Type B pancreatic cell (in vitro differentiated cells): ENCODE data around the gene LYRM4. TPM values are rescaled to one million over a fixed set of nuclear protein-coding genes. Genes with fewer than 3 reads are reported as not detected.

Experiments
- DNase-seq: peaks from one replicate; pipeline ENCODE4 v3.0.0; 2021; ENCODE audit warnings: mixed read lengths; ENCODE audit not compliant: unreplicated experiment; ENCODE audit errors: extremely low spot score
- H3K27ac Mint-ChIP-seq: 2 replicates; pipeline ENCODE4 v1.8.0; 2021; ENCODE audit warnings: mild to moderate bottlenecking, mixed read lengths
- H3K27me3 Mint-ChIP-seq: 2 replicates; pipeline ENCODE4 v1.8.0; 2021; ENCODE audit warnings: mixed read lengths
- H3K36me3 Mint-ChIP-seq: 2 replicates; pipeline ENCODE4 v1.8.0; 2021; ENCODE audit warnings: mixed read lengths
- H3K4me1 Mint-ChIP-seq: one replicate; pipeline ENCODE4 v1.8.0; 2021; ENCODE audit warnings: mixed read lengths; ENCODE audit not compliant: unreplicated experiment
- H3K4me3 Mint-ChIP-seq: 2 replicates; pipeline ENCODE4 v1.8.0; 2021; ENCODE audit warnings: mild to moderate bottlenecking, mixed read lengths
- H3K9me3 Mint-ChIP-seq: 2 replicates; pipeline ENCODE4 v1.8.0; 2021; ENCODE audit warnings: mixed read lengths
- CTCF ChIP-seq: fragments of 200-600 bp; sonication (generic); conservative IDR thresholded peaks from 2 replicates; pipeline ENCODE4 v1.5.0; 2021; ENCODE audit warnings: antibody characterized with exemption, mild to moderate bottlenecking
- total RNA-seq: library from RNA; stranded (reverse); gene quantifications from 2 replicates; pipeline ENCODE4 v1.2.1, GENCODE V29; 2021; ENCODE audit warnings: low replicate concordance

The LYRM4 gene
- total RNA-seq, 1 donor from 2014 or later, result 39.5 TPM

DNA sequence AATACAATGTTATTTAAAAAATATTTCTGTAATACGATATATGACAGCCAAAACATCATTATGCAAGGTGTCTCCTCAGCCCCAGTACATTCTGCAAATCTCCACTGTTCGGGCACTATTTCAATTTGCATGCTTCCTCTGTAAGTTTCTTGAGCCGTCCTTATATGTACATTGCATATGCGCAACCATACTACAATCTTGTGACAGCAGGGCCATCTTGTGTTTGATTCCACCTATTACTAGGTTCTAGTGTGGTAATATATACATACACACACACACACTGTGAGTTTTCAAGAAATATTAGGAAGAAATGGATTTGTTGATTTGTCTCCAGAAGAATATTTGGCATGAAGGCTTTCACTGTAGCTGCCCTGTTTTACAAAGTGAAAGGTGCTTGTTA, 9.8 kb downstream of the LYRM4 start:
- DNase-seq, result no peak
- peaks cover 17% of the 10 kb centered on the region for H3K36me3 Mint-ChIP-seq
- H3K27ac Mint-ChIP-seq, result no peak overlapping the region
- no peak overlapping the region for H3K4me3 Mint-ChIP-seq
- peaks cover 20% of the 10 kb centered on the region for H3K4me1 Mint-ChIP-seq
- no peaks in the 10 kb centered on the region for H3K27me3 Mint-ChIP-seq
- H3K9me3 Mint-ChIP-seq, result no peaks in the 10 kb centered on the region
- TF ChIP-seq CTCF, result no peak

DNA sequence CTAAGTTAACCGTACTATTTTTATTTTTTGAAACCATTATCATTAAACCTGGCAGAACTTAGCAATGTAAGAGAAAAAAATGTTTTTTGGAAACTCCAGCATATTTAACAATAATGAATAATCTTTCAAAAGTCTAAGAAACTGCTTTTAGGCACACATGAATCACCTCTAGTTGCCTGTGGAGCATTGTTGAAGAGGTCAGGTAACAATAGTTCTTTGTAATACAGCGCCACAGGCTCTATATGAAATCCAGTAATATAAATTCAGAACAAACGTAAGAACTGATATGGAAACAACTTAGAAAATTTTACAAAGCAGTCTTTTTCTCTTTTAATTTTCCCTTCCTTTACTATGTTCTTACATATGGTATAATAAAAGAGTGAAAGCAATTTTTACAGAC, 10.3 kb downstream of the LYRM4 start:
- no peak overlapping the region for H3K27ac Mint-ChIP-seq
- H3K4me1 Mint-ChIP-seq, result peaks cover 21% of the 10 kb centered on the region
- peaks cover 17% of the 10 kb centered on the region for H3K36me3 Mint-ChIP-seq
- DNase-seq, result no peak
- no peaks in the 10 kb centered on the region for H3K27me3 Mint-ChIP-seq
- no peak for TF ChIP-seq CTCF
- no peaks in the 10 kb centered on the region for H3K9me3 Mint-ChIP-seq
- H3K4me3 Mint-ChIP-seq, result no peak overlapping the region

GRCh38 chr6:5249451-5250122, 11.2 kb downstream of the LYRM4 start:
- TF ChIP-seq CTCF, result no peak
- Mint-ChIP-seq H3K4me3 (no peak overlapping the region), H3K36me3 (peaks cover 11% of the 10 kb centered on the region), H3K4me1 (peaks cover 21% of the 10 kb centered on the region), H3K9me3 (no peaks in the 10 kb centered on the region), H3K27ac (no peak overlapping the region), H3K27me3 (no peaks in the 10 kb centered on the region)
- no peak for DNase-seq

DNA sequence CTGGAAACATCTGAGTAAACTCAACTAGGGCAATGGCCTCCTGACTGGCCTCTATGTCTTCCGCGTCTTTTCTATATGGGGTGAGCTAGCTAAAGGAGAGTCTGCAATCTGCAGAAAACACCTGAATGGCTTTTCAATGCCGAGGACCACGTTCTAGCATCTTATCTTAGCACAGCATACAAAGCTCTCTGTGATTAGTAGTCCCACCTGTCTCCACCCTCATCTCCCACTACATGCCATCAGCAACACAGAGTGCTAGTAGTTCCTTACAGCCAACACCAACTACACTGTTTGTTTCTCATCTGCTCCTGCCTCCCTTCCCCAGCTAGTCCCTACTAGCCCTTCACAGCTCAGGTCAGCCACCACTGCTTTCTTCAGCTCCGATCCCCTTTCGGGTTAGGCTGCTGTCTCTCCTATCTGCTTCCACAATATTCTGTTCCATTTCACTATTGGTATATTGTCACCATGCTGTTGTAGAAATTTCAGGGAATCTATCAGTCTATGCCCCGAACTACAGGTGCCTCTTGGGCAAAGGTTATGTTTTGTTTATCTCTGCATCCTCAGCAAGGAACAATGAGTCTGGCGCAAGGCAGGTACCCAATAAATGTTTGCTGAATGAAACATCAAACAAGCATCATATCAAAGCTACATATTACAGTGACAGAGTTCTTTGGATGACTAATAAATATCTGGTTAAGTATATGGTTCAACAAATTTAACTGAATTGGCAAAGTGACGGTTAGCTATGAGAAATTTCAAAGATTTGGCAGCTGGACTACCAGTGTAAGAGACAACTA, 12.2 kb downstream of the LYRM4 start:
- no peaks in the 10 kb centered on the region for H3K9me3 Mint-ChIP-seq
- DNase-seq, result no peak
- no peak overlapping the region for H3K27ac Mint-ChIP-seq
- H3K27me3 Mint-ChIP-seq, result no peaks in the 10 kb centered on the region
- H3K36me3 Mint-ChIP-seq, result peaks cover 10% of the 10 kb centered on the region
- no peak for TF ChIP-seq CTCF
- H3K4me1 Mint-ChIP-seq, result peaks cover 21% of the 10 kb centered on the region
- H3K4me3 Mint-ChIP-seq, result no peak overlapping the region

GRCh38 chr6:5247201-5247600, 13.5 kb downstream of the LYRM4 start:
- no peak for DNase-seq
- no peak for TF ChIP-seq CTCF
- Mint-ChIP-seq H3K4me3 (no peak overlapping the region), H3K4me1 (peaks cover 21% of the 10 kb centered on the region), H3K27me3 (no peaks in the 10 kb centered on the region), H3K36me3 (peaks cover 10% of the 10 kb centered on the region), H3K27ac (no peak overlapping the region), H3K9me3 (no peaks in the 10 kb centered on the region)
